ENCODE data around the gene ECHDC3. TPM values are rescaled to one million over a fixed set of nuclear protein-coding genes. Genes with fewer than 3 reads are reported as not detected.

ECHDC3 gene
- total RNA-seq, 4 donors from 2014 or later: 47.5 to 92.8 (median 76.6) TPM

- H3K4me1 ChIP-seq: no peaks in the 10 kb centered on the region
- 96% methylated on average over 5 of the region's 5 CpGs for WGBS
- H3K27me3 ChIP-seq: peaks cover 10% of the 10 kb centered on the region
- H3K27ac ChIP-seq: no peak overlapping the region
- no peaks in the 10 kb centered on the region for H3K36me3 ChIP-seq
- H3K4me3 ChIP-seq: no peak overlapping the region
- no peak for TF ChIP-seq EP300 (IDR thresholded peaks at IDR 0.05)
- no peak for TF ChIP-seq POLR2A (IDR thresholded peaks at IDR 0.05)
- TF ChIP-seq POLR2AphosphoS5 (IDR thresholded peaks at IDR 0.05): no peak
- TF ChIP-seq CTCF (IDR thresholded peaks at IDR 0.05): no peak
- no peaks in the 10 kb centered on the region for H3K9me3 ChIP-seq
- no peak for DNase-seq (ENCODE audit: low spot score in 2 of 2)
These were observed 66.6 kb downstream of the ECHDC3 start for GRCh38 chr10:11808808-11809207.

GRCh38 chr10:11810313-11810766 is 68.2 kb downstream of the ECHDC3 start:
- H3K4me1 ChIP-seq: no peaks in the 10 kb centered on the region
- H3K36me3 ChIP-seq: no peaks in the 10 kb centered on the region
- DNase-seq (ENCODE audit: low spot score in 2 of 2): no peak
- H3K27ac ChIP-seq: no peak overlapping the region
- no peaks in the 10 kb centered on the region for H3K9me3 ChIP-seq
- H3K4me3 ChIP-seq: no peak overlapping the region
- peaks cover 4% of the 10 kb centered on the region for H3K27me3 ChIP-seq
- TF ChIP-seq EP300 (IDR thresholded peaks at IDR 0.05) (no peak), POLR2A (IDR thresholded peaks at IDR 0.05) (no peak), POLR2AphosphoS5 (IDR thresholded peaks at IDR 0.05) (no peak), CTCF (IDR thresholded peaks at IDR 0.05) (no peak)
- 62% methylated on average over 13 of the region's 13 CpGs for WGBS

GRCh38 chr10:11810973-11811372 is 68.8 kb downstream of the ECHDC3 start:
- TF ChIP-seq POLR2AphosphoS5 (IDR thresholded peaks at IDR 0.05) (no peak), EP300 (IDR thresholded peaks at IDR 0.05) (no peak), CTCF (IDR thresholded peaks at IDR 0.05) (no peak), POLR2A (IDR thresholded peaks at IDR 0.05) (no peak)
- 86% methylated on average over 6 of the region's 6 CpGs for WGBS
- no peak for DNase-seq (ENCODE audit: low spot score in 2 of 2)
- Histone ChIP-seq H3K27ac (no peak overlapping the region), H3K36me3 (no peaks in the 10 kb centered on the region), H3K4me3 (no peak overlapping the region), H3K9me3 (no peaks in the 10 kb centered on the region), H3K4me1 (no peaks in the 10 kb centered on the region), H3K27me3 (peaks cover 4% of the 10 kb centered on the region)

DNA sequence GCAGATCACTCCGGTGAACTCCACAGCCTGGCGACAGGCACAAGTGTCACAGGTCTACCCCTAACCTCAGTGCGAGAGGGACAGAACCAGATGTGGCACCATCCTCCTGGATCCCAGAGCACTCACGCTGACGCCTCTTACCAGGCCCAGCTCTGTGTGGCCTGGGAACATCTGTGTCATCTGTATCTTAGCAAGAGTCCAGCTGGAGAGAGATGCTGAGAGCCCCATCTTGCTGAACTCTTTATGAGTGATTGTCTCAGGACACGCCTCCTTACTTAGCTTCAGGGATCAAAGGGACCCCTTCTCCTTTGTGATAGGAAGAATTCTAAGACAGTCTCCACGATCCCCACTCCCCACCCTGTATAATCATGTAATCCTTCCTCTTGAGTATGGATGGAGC is 71.0 kb downstream of the ECHDC3 start:
- Histone ChIP-seq H3K9me3 (no peaks in the 10 kb centered on the region), H3K27me3 (no peaks in the 10 kb centered on the region), H3K27ac (no peak overlapping the region), H3K4me1 (no peaks in the 10 kb centered on the region), H3K4me3 (no peak overlapping the region), H3K36me3 (no peaks in the 10 kb centered on the region)
- DNase-seq (ENCODE audit: low spot score in 2 of 2): no peak
- 87% methylated on average over 7 of the region's 7 CpGs for WGBS
- TF ChIP-seq CTCF (IDR thresholded peaks at IDR 0.05): no peak

Other genes starting within 250 kb of the ECHDC3 start
- gene USP6NL, start 130.7 kb upstream of the ECHDC3 start, total RNA-seq: 10 to 100 TPM; 23.2 to 33.8 (median 27.7) TPM
- 1 to 10 TPM; 5.6 to 8.5 (median 6.3) TPM for gene PROSER2, start 81.0 kb downstream of the ECHDC3 start, total RNA-seq

Measured in suprapubic skin (tissue), 4 donors.